A673 (cell line): Measurements from ENCODE around the gene RANGRF.

Experiments used
- EZH2 ChIP-seq: fragments of 200-600 bp; sonication (generic); IDR thresholded peaks from 2 replicates; pipeline ENCODE4 v1.6.1; 2017; ENCODE audit warnings: borderline replicate concordance, low read depth, mild to moderate bottlenecking, mixed read lengths, antibody characterized with exemption, low read length; ENCODE audit not compliant: poor library complexity, severe bottlenecking
- TF ChIP-seq, protein P1 (sequence below): fragments of 300-800, 200-600 bp; sonication (generic); conservative IDR thresholded peaks from 2 replicates; pipeline ENCODE4 v1.5.1; 2017; ENCODE audit warnings: low read depth, mild to moderate bottlenecking, antibody characterized with exemption, low read length, moderate library complexity, mixed read lengths

DNA sequence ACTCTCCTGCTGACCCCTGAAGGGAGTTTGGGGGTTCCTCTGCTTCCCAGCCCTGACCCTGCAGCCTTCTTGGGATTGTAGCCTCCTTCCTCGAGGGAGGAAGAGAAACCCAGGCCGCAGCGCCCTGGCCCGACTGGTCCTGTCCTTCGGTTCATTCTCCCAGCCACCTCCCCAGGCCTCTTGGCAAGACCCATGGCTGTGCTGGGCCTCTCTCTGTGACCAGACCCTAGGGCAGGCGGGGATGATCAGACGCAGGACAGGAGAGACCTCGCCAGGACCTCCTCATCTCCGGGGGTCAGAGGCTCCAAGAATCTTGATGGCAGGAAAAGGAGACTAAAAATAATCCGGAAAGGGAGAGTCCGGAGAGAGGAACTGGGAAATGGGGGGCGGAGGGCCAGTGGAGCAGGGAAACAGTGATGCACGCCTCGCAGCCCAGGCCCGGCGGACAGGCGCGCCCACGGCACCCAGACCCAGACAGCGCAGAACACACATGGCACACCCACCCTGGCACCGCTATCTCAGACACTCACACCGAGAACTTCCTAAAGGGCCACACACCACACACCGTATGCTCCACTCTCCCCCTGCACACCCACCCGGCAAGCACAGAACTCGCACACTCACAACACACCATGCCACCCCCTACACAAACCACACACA, 22.8 kb downstream of the RANGRF start:
- TF ChIP-seq, protein P1, sequence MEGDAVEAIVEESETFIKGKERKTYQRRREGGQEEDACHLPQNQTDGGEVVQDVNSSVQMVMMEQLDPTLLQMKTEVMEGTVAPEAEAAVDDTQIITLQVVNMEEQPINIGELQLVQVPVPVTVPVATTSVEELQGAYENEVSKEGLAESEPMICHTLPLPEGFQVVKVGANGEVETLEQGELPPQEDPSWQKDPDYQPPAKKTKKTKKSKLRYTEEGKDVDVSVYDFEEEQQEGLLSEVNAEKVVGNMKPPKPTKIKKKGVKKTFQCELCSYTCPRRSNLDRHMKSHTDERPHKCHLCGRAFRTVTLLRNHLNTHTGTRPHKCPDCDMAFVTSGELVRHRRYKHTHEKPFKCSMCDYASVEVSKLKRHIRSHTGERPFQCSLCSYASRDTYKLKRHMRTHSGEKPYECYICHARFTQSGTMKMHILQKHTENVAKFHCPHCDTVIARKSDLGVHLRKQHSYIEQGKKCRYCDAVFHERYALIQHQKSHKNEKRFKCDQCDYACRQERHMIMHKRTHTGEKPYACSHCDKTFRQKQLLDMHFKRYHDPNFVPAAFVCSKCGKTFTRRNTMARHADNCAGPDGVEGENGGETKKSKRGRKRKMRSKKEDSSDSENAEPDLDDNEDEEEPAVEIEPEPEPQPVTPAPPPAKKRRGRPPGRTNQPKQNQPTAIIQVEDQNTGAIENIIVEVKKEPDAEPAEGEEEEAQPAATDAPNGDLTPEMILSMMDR: no peak
- TF ChIP-seq EZH2: no peak
